Kidney epithelial cell (primary cell): ENCODE data around the gene INO80. TPM values are rescaled to one million over a fixed set of nuclear protein-coding genes. Genes with fewer than 3 reads are reported as not detected.

Experiments
- DNase-seq: peaks from one replicate; pipeline ENCODE4 v3.0.0-alpha.2; 2010; ENCODE audit warnings: low read depth
- H3K27me3 ChIP-seq: 2 replicates; pipeline ENCODE4 v1.6.0; 2011; ENCODE audit warnings: low read length; ENCODE audit not compliant: control insufficient read depth, insufficient read depth
- H3K36me3 ChIP-seq: 2 replicates; pipeline ENCODE4 v1.5.1; 2011; ENCODE audit warnings: low read length; ENCODE audit not compliant: control insufficient read depth, insufficient read depth
- H3K4me3 ChIP-seq: 2 replicates; pipeline ENCODE4 v1.5.1; 2011; ENCODE audit warnings: low read depth, mild to moderate bottlenecking, control low read depth, low read length
- total RNA-seq: library from RNA; depleted of rRNA; stranded (reverse); fragments of >200 nt; gene quantifications from 2 replicates; pipeline ENCODE4 v1.2.3, GENCODE V29; 2015
- TF ChIP-seq, protein P1 (sequence below): IDR thresholded peaks from 2 replicates; pipeline ENCODE4 v1.5.1; 2011; ENCODE audit warnings: mild to moderate bottlenecking, moderate library complexity, low read length, control low read depth, inconsistent platforms; ENCODE audit not compliant: insufficient read depth, poor library complexity, severe bottlenecking

The INO80 gene
- total RNA-seq, 1 donor from 2014 or later = 26.7 TPM

- Histone ChIP-seq H3K4me3 (no peak overlapping the region), H3K36me3 (no peaks in the 10 kb centered on the region), H3K27me3 (no peaks in the 10 kb centered on the region)
- DNase-seq = no peak
- TF ChIP-seq, protein P1, sequence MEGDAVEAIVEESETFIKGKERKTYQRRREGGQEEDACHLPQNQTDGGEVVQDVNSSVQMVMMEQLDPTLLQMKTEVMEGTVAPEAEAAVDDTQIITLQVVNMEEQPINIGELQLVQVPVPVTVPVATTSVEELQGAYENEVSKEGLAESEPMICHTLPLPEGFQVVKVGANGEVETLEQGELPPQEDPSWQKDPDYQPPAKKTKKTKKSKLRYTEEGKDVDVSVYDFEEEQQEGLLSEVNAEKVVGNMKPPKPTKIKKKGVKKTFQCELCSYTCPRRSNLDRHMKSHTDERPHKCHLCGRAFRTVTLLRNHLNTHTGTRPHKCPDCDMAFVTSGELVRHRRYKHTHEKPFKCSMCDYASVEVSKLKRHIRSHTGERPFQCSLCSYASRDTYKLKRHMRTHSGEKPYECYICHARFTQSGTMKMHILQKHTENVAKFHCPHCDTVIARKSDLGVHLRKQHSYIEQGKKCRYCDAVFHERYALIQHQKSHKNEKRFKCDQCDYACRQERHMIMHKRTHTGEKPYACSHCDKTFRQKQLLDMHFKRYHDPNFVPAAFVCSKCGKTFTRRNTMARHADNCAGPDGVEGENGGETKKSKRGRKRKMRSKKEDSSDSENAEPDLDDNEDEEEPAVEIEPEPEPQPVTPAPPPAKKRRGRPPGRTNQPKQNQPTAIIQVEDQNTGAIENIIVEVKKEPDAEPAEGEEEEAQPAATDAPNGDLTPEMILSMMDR = no peak
These were observed 171.4 kb downstream of the INO80 start for GRCh38 chr15:40944510-40945296.

DNA sequence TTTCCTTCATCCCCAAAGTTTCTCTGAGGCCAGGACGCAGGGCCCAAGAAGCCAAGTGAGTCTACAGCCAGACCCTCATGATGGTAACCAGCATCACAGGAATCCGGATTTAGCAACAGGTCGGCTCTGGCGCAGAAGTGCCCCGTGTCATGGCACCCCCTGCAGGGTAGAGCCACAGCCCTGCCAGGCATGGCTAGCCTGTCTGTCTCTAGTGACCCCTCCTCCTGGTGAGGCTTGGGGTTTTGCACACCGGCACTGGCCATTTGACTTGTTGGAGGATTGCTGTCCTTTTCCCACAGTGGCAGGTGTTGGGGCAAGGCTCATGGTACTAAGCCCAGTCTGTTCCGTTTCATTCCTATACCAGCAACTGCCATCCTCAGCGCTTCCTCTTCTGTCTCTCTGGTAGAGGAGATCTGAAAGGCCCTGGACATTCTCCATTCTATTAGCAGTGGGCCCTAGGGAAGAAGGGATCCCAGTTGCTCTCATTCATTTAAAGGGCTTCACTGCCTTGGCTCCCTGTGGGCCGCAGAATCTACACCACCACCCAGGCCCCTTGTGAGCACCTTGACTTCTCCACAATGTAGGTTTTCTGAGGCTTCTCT, 172.2 kb downstream of the INO80 start:
- Histone ChIP-seq H3K27me3 (no peaks in the 10 kb centered on the region), H3K4me3 (no peak overlapping the region), H3K36me3 (no peaks in the 10 kb centered on the region)
- DNase-seq = no peak
- TF ChIP-seq, protein P1 = no peak

DNA sequence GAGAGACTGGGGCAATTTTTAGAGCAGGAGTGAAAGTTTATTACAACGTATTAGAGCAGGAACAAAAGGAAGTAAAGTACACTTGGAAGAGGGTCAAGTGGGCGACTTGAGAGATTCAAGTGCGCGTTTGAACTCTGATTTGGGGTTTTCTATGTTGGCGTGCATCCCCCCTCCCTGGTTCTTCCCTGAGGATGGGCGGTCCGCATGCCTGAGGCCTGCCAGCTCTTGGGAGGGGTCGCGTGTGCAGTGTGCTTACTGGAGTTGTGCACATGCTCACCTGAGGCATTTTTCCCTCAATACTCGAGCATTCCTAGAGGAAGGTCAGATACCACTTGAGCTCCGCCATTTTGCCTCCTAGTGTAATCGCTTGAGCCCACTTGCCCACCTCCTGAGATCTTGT, 173.2 kb downstream of the INO80 start:
- no peaks in the 10 kb centered on the region for H3K36me3 ChIP-seq
- H3K27me3 ChIP-seq = no peaks in the 10 kb centered on the region
- TF ChIP-seq, protein P1 = no peak
- no peak for DNase-seq
- H3K4me3 ChIP-seq = no peak overlapping the region

GRCh38 chr15:40942337-40942854, 173.7 kb downstream of the INO80 start:
- no peaks in the 10 kb centered on the region for H3K27me3 ChIP-seq
- no peak for DNase-seq
- no peaks in the 10 kb centered on the region for H3K36me3 ChIP-seq
- TF ChIP-seq, protein P1 = no peak
- H3K4me3 ChIP-seq = peak overlapping the region; percentile 50

- Histone ChIP-seq H3K36me3 (no peaks in the 10 kb centered on the region), H3K27me3 (no peaks in the 10 kb centered on the region), H3K4me3 (peak overlapping the region; percentile 50)
- TF ChIP-seq, protein P1 = no peak
- peak; percentile 31 for DNase-seq
These were observed 174.3 kb downstream of the INO80 start for GRCh38 chr15:40941528-40942336.
